GM23338 (cell line): ENCODE data around the gene ATP5PO. TPM values are rescaled to one million over a fixed set of nuclear protein-coding genes. Genes with fewer than 3 reads are reported as not detected.

ENCODE experiments used
- ATAC-seq: fragments of 200-7000 bp; cut with Tn5 transposase; 3 replicates; pipeline ENCODE4 v1.9.1; 2020
- DNase-seq: peaks from one replicate; pipeline ENCODE4 v3.0.0-alpha.2; 2015; ENCODE audit warnings: low spot score
- H2AFZ ChIP-seq: fragments of 200-600 bp; sonication (generic); 2 replicates; pipeline ENCODE4 v1.8.0; 2016; ENCODE audit warnings: antibody characterized with exemption, mild to moderate bottlenecking, moderate library complexity
- H3F3A ChIP-seq: fragments of 200-600 bp; sonication (generic); replicated peaks from 2 replicates; pipeline ENCODE4 v1.8.0; 2017; ENCODE audit warnings: antibody characterized with exemption, mixed run types, low read depth
- H3K27ac ChIP-seq: fragments of 200-600 bp; sonication (generic); 2 replicates; pipeline ENCODE4 v1.6.1; 2016; ENCODE audit warnings: low read depth
- H3K27me3 ChIP-seq: fragments of 200-600 bp; sonication (generic); 2 replicates; pipeline ENCODE4 v1.8.0; 2016; ENCODE audit warnings: mild to moderate bottlenecking, mixed run types, moderate library complexity; ENCODE audit not compliant: insufficient read depth
- H3K36me3 ChIP-seq: fragments of 200-600 bp; sonication (generic); 2 replicates; pipeline ENCODE4 v1.8.0; 2016; ENCODE audit warnings: mild to moderate bottlenecking; ENCODE audit not compliant: insufficient read depth
- H3K4me1 ChIP-seq: fragments of 200-600 bp; sonication (generic); 2 replicates; pipeline ENCODE4 v1.8.0; 2016; ENCODE audit warnings: mild to moderate bottlenecking, moderate library complexity; ENCODE audit not compliant: insufficient read depth
- H3K4me2 ChIP-seq: fragments of 200-600 bp; sonication (generic); 2 replicates; pipeline ENCODE4 v1.7.1; 2017; ENCODE audit warnings: mixed run types
- H3K4me3 ChIP-seq: fragments of 200-600 bp; sonication (generic); 2 replicates; pipeline ENCODE4 v1.6.1; 2016; ENCODE audit warnings: mixed run types
- H3K79me2 ChIP-seq: fragments of 200-600 bp; sonication (generic); replicated peaks from 2 replicates; pipeline ENCODE4 v1.8.0; 2017; ENCODE audit warnings: mild to moderate bottlenecking; ENCODE audit not compliant: insufficient read depth
- H3K9me2 ChIP-seq: fragments of 200-600 bp; sonication (generic); 2 replicates; pipeline ENCODE4 v1.8.0; 2017; ENCODE audit not compliant: insufficient read depth
- H4K20me1 ChIP-seq: fragments of 200-600 bp; sonication (generic); replicated peaks from 2 replicates; pipeline ENCODE4 v1.8.0; 2017; ENCODE audit warnings: mild to moderate bottlenecking; ENCODE audit not compliant: insufficient read depth
- H3K27ac Mint-ChIP-seq: 2 replicates; pipeline ENCODE4 v1.8.0; 2020; ENCODE audit warnings: inconsistent platforms, mild to moderate bottlenecking, moderate library complexity, mixed read lengths
- H3K27me3 Mint-ChIP-seq: 3 replicates; pipeline ENCODE4 v1.8.0; 2022; ENCODE audit warnings: low read depth, mild to moderate bottlenecking, moderate library complexity, mixed read lengths, inconsistent platforms; ENCODE audit not compliant: insufficient read depth, poor library complexity
- H3K36me3 Mint-ChIP-seq: 3 replicates; pipeline ENCODE4 v1.8.0; 2021; ENCODE audit warnings: low read depth, mild to moderate bottlenecking, inconsistent platforms, moderate library complexity, mixed read lengths
- H3K4me1 Mint-ChIP-seq: 3 replicates; pipeline ENCODE4 v1.8.0; 2020; ENCODE audit warnings: mild to moderate bottlenecking, inconsistent platforms, mixed read lengths
- H3K4me3 Mint-ChIP-seq: 3 replicates; pipeline ENCODE4 v1.8.0; 2021; ENCODE audit warnings: moderate library complexity, mild to moderate bottlenecking, inconsistent platforms, mixed read lengths
- H3K9me3 Mint-ChIP-seq: 3 replicates; pipeline ENCODE4 v1.8.0; 2020; ENCODE audit warnings: moderate library complexity, mild to moderate bottlenecking, inconsistent platforms, mixed read lengths
- CREB1 ChIP-seq: fragments of 250-450 bp; sonication (Bioruptor Pico); IDR thresholded peaks from 2 replicates; pipeline ENCODE4 v1.5.0; 2020; ENCODE audit warnings: low read depth, mild to moderate bottlenecking, moderate library complexity
- CTCF ChIP-seq, 2 experiments: fragments of 200-600 bp in 1 of 2; sonication (generic) in 1 of 2; conservative IDR thresholded peaks; 2 replicates each; pipeline versions ENCODE4 v1.5.1 to v1.6.1; 2016 to 2017; ENCODE audit warnings: antibody characterized with exemption in 2 of 2, low read depth in 2 of 2, mild to moderate bottlenecking in 2 of 2, moderate library complexity in 1 of 2
- EZH2phosphoT487 ChIP-seq: fragments of 200-600 bp; sonication (generic); IDR thresholded peaks from one replicate; pipeline ENCODE4 v1.8.1; 2018; ENCODE audit warnings: antibody characterized with exemption; ENCODE audit not compliant: unreplicated experiment
- NANOG ChIP-seq: IDR thresholded peaks from 2 replicates; pipeline ENCODE4 v1.6.1; 2016; ENCODE audit warnings: antibody characterized with exemption, borderline replicate concordance
- REST ChIP-seq: IDR thresholded peaks from one replicate; pipeline ENCODE4 v1.6.1; 2018; ENCODE audit warnings: antibody characterized with exemption; ENCODE audit not compliant: unreplicated experiment
- ZNF462 ChIP-seq: fragments of 250-450 bp; sonication (Bioruptor Pico); IDR thresholded peaks from 2 replicates; pipeline ENCODE4 v1.5.0; 2020; ENCODE audit warnings: mild to moderate bottlenecking, moderate library complexity
- polyA plus RNA-seq: library from polyadenylated mRNA; unstranded; fragments of >200 nt; fragmentation: Nextera tagmentation; extraction: Ambion mirVana; gene quantifications from 2 replicates; pipeline ENCODE4 v1.2.1, GENCODE V29; 2016
- total RNA-seq: library from RNA; depleted of rRNA; stranded (reverse); fragments of >200 nt; shearing (Covaris generic); gene quantifications from 2 replicates; pipeline ENCODE4 v1.2.3, GENCODE V29; 2014

The ATP5PO gene
- total and polyA plus RNA-seq, 2 experiments from 2014 or later: 244 to 522 TPM

- Histone ChIP-seq H3K36me3 (no peaks in the 10 kb centered on the region), H3K27ac (no peak overlapping the region), H3K79me2 (no peaks in the 10 kb centered on the region), H3K4me1 (peaks cover 11% of the 10 kb centered on the region), H3F3A (peaks cover 10% of the 10 kb centered on the region), H3K27me3 (no peaks in the 10 kb centered on the region), H3K9me2 (no peaks in the 10 kb centered on the region), H2AFZ (peak overlapping the region; percentile 77; the same call in 1 of the 2 replicates), H3K4me2 (no peak overlapping the region), H4K20me1 (no peaks in the 10 kb centered on the region), H3K4me3 (no peak overlapping the region)
- no peak overlapping the region for H3K4me3 Mint-ChIP-seq
- ATAC-seq (peak; percentile 91), DNase-seq (peak; percentile 93)
- peaks cover 21% of the 10 kb centered on the region for H3K4me1 Mint-ChIP-seq
- H3K27me3 Mint-ChIP-seq: peaks cover 14% of the 10 kb centered on the region
- TF ChIP-seq CTCF (conservative IDR thresholded peaks at IDR 0.05; ENCODE audit: low read depth in 2 of 2) (peak; percentile 60 to 69), ZNF462 (CRISPR knock-in tag) (0 out of 2 replicates have a peak, but pooled peaks have one; percentile 25), EZH2phosphoT487 (no peak), NANOG (no peak), REST (no peak), CREB1 (CRISPR knock-in tag) (peak; percentile 25; the same call in 1 of the 2 replicates)
- H3K9me3 Mint-ChIP-seq: no peaks in the 10 kb centered on the region
- H3K27ac Mint-ChIP-seq: no peak overlapping the region
- no peaks in the 10 kb centered on the region for H3K36me3 Mint-ChIP-seq
These were observed 22.8 kb downstream of the ATP5PO start for GRCh38 chr21:33892853-33893252.
